ENCODE measurements around the gene ADAMTS9.

ADAMTS9 gene

DNA sequence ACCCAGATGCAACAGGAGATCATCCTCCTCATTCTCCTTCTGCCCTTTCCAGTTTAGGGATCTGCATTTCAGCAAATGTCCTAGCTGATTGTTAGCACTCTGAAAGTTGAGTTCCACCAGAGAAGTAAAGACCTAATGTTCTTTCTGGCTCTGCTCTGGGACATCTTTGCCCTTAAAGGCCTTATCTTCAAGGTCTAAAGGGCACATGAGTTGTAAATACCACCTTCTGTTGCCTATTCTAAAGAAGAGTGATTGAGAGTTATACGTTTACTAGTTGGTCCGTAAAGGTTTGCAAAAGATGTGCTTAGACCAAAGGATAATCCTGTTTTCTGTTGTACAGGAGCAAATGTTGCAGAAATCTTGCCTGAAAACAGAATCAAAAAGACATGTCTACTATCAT, 151.6 kb downstream of the ADAMTS9 start:
- no peak overlapping the region for H3K4me3 ChIP-seq (ENCODE audit: low read depth, low read length)
- no peak for DNase-seq (ENCODE audit: low read depth)
- TF ChIP-seq CTCF (IDR thresholded peaks at IDR 0.05; ENCODE audit: insufficient read depth, low read depth, low read length, missing control alignments), result no peak

DNA sequence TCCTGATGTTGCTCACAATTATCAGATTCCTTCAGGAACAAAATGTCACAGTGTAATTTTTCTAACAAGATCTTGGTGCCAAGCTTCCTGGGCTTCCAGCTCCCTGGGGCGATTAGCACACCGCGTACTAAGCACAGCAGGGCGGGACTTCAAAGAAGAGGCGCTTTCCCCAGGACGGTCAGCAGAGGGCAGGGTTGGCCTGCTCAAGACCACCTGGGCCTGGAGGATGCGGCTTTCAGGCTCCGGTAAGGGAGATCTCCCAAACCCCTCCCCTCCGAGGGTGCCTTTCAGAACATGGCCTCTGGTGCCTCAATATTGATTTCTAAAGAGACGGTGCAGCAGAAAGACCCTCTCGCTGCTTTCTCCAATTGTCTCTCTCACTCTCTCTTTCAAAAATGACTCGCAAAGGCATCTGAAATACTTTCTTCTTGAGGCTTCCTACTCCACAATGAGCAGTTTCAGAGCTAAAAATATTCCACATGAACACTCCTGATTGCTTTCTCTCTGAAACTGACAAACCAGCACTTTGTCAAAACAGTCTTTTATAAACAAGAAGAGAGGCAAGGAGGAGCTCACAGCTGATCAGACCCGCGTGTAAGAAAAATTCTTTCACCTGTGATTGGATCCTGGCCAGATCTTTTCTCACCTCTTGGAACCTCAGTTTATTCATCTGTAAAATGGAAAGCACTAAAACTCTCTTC, 154.0 kb downstream of the ADAMTS9 start:
- DNase-seq (ENCODE audit: low read depth), result peak; percentile 87
- TF ChIP-seq CTCF (IDR thresholded peaks at IDR 0.05; ENCODE audit: insufficient read depth, low read depth, low read length, missing control alignments), result peak; percentile 89
- no peak overlapping the region for H3K4me3 ChIP-seq (ENCODE audit: low read depth, low read length)

GRCh38 chr3:64530434-64531049, 157.3 kb downstream of the ADAMTS9 start:
- TF ChIP-seq CTCF (IDR thresholded peaks at IDR 0.05; ENCODE audit: insufficient read depth, low read depth, low read length, missing control alignments), result peak; percentile 48
- H3K4me3 ChIP-seq (ENCODE audit: low read depth, low read length), result no peak overlapping the region
- peak; percentile 12 for DNase-seq (ENCODE audit: low read depth)

DNA sequence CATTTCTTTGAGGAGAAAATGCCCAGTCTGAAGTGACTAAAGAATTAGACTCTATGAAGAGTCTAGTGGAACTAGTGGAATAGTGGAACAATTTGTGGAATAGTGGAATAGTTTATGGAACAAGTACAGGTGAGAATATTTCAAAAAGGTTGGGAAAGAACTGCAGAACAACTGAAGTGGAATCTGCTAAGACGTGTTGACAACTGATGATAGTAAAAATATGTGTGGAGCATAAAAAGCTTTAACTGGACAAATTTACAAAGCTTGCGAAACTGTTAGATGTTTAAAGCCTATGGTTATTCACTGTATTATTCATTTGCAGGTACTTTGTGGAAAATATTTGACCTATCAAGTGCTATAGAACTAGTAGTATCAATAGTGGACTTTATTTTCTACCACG, 164.5 kb downstream of the ADAMTS9 start:
- no peak for DNase-seq (ENCODE audit: low read depth)
- no peak overlapping the region for H3K4me3 ChIP-seq (ENCODE audit: low read depth, low read length)
- no peak for TF ChIP-seq CTCF (IDR thresholded peaks at IDR 0.05; ENCODE audit: insufficient read depth, low read depth, low read length, missing control alignments)

DNA sequence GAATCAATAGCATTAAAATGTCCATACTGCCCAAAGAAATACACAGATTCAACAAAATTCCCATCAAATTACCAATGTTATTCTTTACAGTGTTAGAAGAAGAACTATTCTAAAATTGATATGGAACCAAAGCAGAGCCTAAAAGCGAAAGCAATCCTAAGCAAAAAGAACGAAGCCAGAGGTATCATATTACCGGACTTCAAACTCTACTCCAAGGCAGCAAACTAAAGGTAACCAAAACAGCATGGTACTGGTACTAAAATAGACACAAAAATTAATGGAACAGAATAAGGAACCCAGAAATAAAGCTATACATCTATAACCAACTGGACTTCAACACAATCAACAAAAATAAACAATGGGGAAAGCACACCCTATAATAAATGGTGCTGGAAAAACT, 167.5 kb downstream of the ADAMTS9 start:
- no peak for TF ChIP-seq CTCF (IDR thresholded peaks at IDR 0.05; ENCODE audit: insufficient read depth, low read depth, low read length, missing control alignments)
- no peak for DNase-seq (ENCODE audit: low read depth)
- H3K4me3 ChIP-seq (ENCODE audit: low read depth, low read length), result no peak overlapping the region

DNA sequence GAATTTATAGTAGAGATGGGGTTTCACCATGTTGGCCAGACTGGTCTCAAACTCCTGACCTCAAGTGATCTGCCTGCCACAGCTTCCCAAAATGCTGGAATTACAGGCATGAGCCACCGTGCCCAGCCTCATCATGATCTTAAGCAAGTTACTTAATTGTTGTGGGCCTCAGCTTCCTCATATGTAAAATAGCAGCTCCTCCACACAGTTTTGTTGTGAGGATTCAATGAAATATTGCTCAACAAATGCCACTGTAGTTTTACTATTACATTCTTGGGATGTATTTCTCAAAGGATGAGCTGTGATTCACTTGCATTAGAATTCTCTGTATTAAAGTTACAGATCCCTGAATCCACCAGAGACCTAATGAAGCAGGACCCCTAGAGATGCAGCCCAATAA, 168.8 kb downstream of the ADAMTS9 start:
- no peak for DNase-seq (ENCODE audit: low read depth)
- no peak overlapping the region for H3K4me3 ChIP-seq (ENCODE audit: low read depth, low read length)
- no peak for TF ChIP-seq CTCF (IDR thresholded peaks at IDR 0.05; ENCODE audit: insufficient read depth, low read depth, low read length, missing control alignments)

DNA sequence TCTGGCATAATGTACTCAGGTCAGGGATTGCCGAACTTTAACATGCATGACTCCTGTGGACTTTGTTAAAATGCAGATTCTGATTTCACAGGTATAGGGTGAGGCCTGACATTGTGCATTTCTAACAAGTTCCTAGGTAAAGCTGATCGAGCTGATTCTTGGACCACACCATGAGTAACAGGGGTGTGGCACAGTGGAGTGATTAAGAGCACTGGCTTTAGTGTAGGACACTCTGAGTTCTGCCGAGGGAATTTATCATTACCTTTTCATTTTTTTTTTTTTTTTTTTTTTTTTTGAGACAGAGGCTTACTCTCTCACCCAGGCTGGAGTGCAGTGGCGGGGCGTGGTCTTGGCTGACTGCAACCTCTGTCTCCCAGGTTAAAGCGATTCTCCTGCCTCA, 169.3 kb downstream of the ADAMTS9 start:
- no peak for DNase-seq (ENCODE audit: low read depth)
- H3K4me3 ChIP-seq (ENCODE audit: low read depth, low read length), result no peak overlapping the region
- no peak for TF ChIP-seq CTCF (IDR thresholded peaks at IDR 0.05; ENCODE audit: insufficient read depth, low read depth, low read length, missing control alignments)
